HEK293T (cell line): Measurements from ENCODE around the gene NBAS.

Experiments
- CTCF ChIA-PET: fragments of 350-600 bp; formaldehyde crosslinking; extraction: SDS; loops from one replicate; lab custom pipeline; 2021; ENCODE audit warnings: antibody characterized with exemption, inconsistent platforms; lab: Yijun Ruan, JAX
- POLR2A ChIA-PET: fragments of 350-600 bp; formaldehyde crosslinking; extraction: SDS; loops from one replicate; lab custom pipeline; 2020; ENCODE audit warnings: antibody characterized with exemption, inconsistent platforms; lab: Yijun Ruan, JAX
- DNase-seq: peaks from one replicate; pipeline ENCODE4 v3.0.0; 2012; ENCODE audit warnings: mixed read lengths; ENCODE audit errors: extremely low spot score
- ARNT ChIP-seq: fragments of 450-650 bp; IDR thresholded peaks from 2 replicates; pipeline ENCODE4 v1.6.1; 2017; ENCODE audit warnings: mild to moderate bottlenecking
- BHLHE40 ChIP-seq: fragments of 450-650 bp; IDR thresholded peaks from 2 replicates; pipeline ENCODE4 v1.6.1; 2016; ENCODE audit warnings: mild to moderate bottlenecking, moderate library complexity, borderline replicate concordance
- CTBP1 ChIP-seq: fragments of 450-650 bp; IDR thresholded peaks from 2 replicates; pipeline ENCODE4 v1.6.1; 2016; ENCODE audit warnings: borderline replicate concordance
- ELF4 ChIP-seq: fragments of 450-650 bp; IDR thresholded peaks from 2 replicates; pipeline ENCODE4 v1.6.1; 2017; ENCODE audit warnings: antibody characterized with exemption
- FOXA1 ChIP-seq: fragments of 450-650 bp; IDR thresholded peaks from 2 replicates; pipeline ENCODE4 v1.6.1; 2016; ENCODE audit warnings: mild to moderate bottlenecking
- FOXK2 ChIP-seq: fragments of 450-650 bp; IDR thresholded peaks from 2 replicates; pipeline ENCODE4 v1.6.1; 2016; ENCODE audit warnings: mild to moderate bottlenecking
- FOXM1 ChIP-seq: fragments of 450-650 bp; IDR thresholded peaks from 2 replicates; pipeline ENCODE4 v1.6.1; 2017; ENCODE audit warnings: mild to moderate bottlenecking, borderline replicate concordance
- HDGF ChIP-seq: fragments of 450-650 bp; IDR thresholded peaks from 2 replicates; pipeline ENCODE4 v1.6.1; 2017; ENCODE audit warnings: antibody characterized with exemption, borderline replicate concordance
- L3MBTL2 ChIP-seq: fragments of 450-650 bp; conservative IDR thresholded peaks from 2 replicates; pipeline ENCODE4 v1.6.1; 2016; ENCODE audit warnings: mild to moderate bottlenecking
- LEF1 ChIP-seq: fragments of 450-650 bp; IDR thresholded peaks from 2 replicates; pipeline ENCODE4 v1.6.1; 2017; ENCODE audit warnings: mild to moderate bottlenecking, borderline replicate concordance
- NFRKB ChIP-seq: fragments of 450-650 bp; IDR thresholded peaks from 2 replicates; pipeline ENCODE4 v1.6.1; 2016; ENCODE audit warnings: mild to moderate bottlenecking, moderate library complexity
- SP1 ChIP-seq: fragments of 450-650 bp; IDR thresholded peaks from 2 replicates; pipeline ENCODE4 v1.6.1; 2017
- SUZ12 ChIP-seq: fragments of 450-650 bp; IDR thresholded peaks from 2 replicates; pipeline ENCODE4 v1.6.1; 2016; ENCODE audit warnings: mild to moderate bottlenecking
- TARDBP ChIP-seq: fragments of 450-650 bp; IDR thresholded peaks from 2 replicates; pipeline ENCODE4 v1.6.1; 2016
- ZNF384 ChIP-seq: fragments of 450-650 bp; IDR thresholded peaks from 2 replicates; pipeline ENCODE4 v1.6.1; 2016
- TF ChIP-seq, protein P1 (sequence below): fragments of 450-650 bp; IDR thresholded peaks from 2 replicates; pipeline ENCODE4 v1.6.1; 2016

The NBAS gene

DNA sequence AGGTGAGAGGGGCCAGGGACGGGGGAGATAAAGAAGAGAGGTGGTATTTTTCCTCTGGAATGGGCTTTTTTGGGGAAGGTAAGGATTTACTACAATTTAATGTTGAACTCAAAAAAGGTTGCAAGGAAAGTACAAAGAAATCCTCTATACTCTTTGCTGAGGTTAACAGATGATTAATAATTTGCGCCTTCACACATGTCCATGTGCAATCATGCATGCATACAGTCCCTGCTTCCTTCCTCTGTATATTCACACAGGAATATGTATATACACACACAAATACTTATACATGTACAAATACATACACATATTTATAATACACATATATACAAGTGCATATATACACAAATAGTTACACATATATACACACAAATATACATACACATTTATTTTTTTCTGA is 193.4 kb downstream of the NBAS start:
- POLR2A ChIA-PET, result no interaction called here
- TF ChIP-seq LEF1 (no peak), ZNF384 (no peak), FOXM1 (no peak), CTBP1 (no peak), SUZ12 (no peak), SP1 (no peak), FOXA1 (no peak), BHLHE40 (no peak), ELF4 (no peak), FOXK2 (no peak), NFRKB (no peak), ARNT (no peak), TARDBP (no peak), HDGF (no peak), L3MBTL2 (no peak)
- TF ChIP-seq, protein P1, sequence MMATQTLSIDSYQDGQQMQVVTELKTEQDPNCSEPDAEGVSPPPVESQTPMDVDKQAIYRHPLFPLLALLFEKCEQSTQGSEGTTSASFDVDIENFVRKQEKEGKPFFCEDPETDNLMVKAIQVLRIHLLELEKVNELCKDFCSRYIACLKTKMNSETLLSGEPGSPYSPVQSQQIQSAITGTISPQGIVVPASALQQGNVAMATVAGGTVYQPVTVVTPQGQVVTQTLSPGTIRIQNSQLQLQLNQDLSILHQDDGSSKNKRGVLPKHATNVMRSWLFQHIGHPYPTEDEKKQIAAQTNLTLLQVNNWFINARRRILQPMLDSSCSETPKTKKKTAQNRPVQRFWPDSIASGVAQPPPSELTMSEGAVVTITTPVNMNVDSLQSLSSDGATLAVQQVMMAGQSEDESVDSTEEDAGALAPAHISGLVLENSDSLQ, result no peak
- DNase-seq, result no peak
- CTCF ChIA-PET, result no interaction called here

DNA sequence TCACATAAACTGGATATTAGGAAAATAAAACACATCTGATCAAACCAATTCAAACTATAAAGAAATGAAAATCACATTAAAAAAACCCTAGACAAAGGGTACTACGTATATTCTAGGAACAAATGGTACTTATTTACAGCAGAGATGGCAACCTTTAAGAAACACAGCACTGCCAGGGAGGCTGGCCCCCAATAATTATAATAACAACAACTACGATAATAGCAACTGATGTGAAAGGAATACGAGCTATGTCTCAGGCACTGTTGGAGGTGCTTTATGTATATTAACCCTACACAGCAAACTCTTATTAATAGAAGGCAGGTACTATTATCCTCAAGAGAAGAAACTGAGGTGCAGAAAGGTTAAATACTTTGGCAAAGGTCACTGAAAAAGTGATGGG is 193.9 kb downstream of the NBAS start:
- CTCF ChIA-PET, result no interaction called here
- no peak for TF ChIP-seq BHLHE40
- no peak for TF ChIP-seq CTBP1
- no peak for TF ChIP-seq SUZ12
- TF ChIP-seq L3MBTL2, result no peak
- no peak for TF ChIP-seq ZNF384
- TF ChIP-seq ARNT, result no peak
- no peak for TF ChIP-seq LEF1
- no peak for TF ChIP-seq FOXK2
- TF ChIP-seq ELF4, result no peak
- no peak for TF ChIP-seq FOXA1
- TF ChIP-seq, protein P1, result no peak
- TF ChIP-seq HDGF, result no peak
- TF ChIP-seq NFRKB, result no peak
- no peak for TF ChIP-seq TARDBP
- TF ChIP-seq SP1, result no peak
- TF ChIP-seq FOXM1, result no peak
- DNase-seq, result no peak
- POLR2A ChIA-PET, result no interaction called here

GRCh38 chr2:15365411-15365810 is 195.7 kb downstream of the NBAS start:
- TF ChIP-seq ZNF384 (no peak), LEF1 (no peak), FOXK2 (no peak), L3MBTL2 (no peak)
- ChIA-PET CTCF (no interaction called here), POLR2A (no interaction called here)
- DNase-seq, result no peak

GRCh38 chr2:15364561-15364960 is 196.6 kb downstream of the NBAS start:
- no peak for DNase-seq
- ChIA-PET CTCF (no interaction called here), POLR2A (no interaction called here)
- TF ChIP-seq, protein P1, result no peak
- TF ChIP-seq NFRKB, result no peak
- TF ChIP-seq TARDBP, result no peak
- TF ChIP-seq ARNT, result no peak
- no peak for TF ChIP-seq HDGF
- TF ChIP-seq LEF1, result no peak

GRCh38 chr2:15363734-15364133 is 197.4 kb downstream of the NBAS start:
- POLR2A ChIA-PET, result no interaction called here
- CTCF ChIA-PET, result no interaction called here
- TF ChIP-seq LEF1, result no peak
- no peak for TF ChIP-seq TARDBP
- no peak for TF ChIP-seq ELF4
- no peak for TF ChIP-seq BHLHE40
- no peak for TF ChIP-seq SP1
- TF ChIP-seq, protein P1, result no peak
- TF ChIP-seq HDGF, result no peak
- DNase-seq, result no peak

- POLR2A ChIA-PET, result no interaction called here
- no peak for DNase-seq
- TF ChIP-seq FOXM1 (no peak), BHLHE40 (no peak), SP1 (no peak), ELF4 (no peak), FOXA1 (no peak), ARNT (no peak), L3MBTL2 (no peak), CTBP1 (no peak), LEF1 (no peak)
- TF ChIP-seq, protein P1, result no peak
- CTCF ChIA-PET, result no interaction called here
Measured at GRCh38 chr2:15363142-15363541, 198.0 kb downstream of the NBAS start.
